GM12878 (cell line): ENCODE results near the gene ITGB8. TPM values are rescaled to one million over a fixed set of nuclear protein-coding genes. Genes with fewer than 3 reads are reported as not detected.
A peak's percentile ranks its signal among the peaks of the same experiment; 100 is the strongest.

ENCODE experiments used
- BACH1 ChIP-seq: fragments of 450-650 bp; IDR thresholded peaks from 2 replicates; pipeline ENCODE4 v1.6.1; 2017; ENCODE audit warnings: mild to moderate bottlenecking, borderline replicate concordance
- BHLHE40 ChIP-seq, 2 experiments: fragments of 450-650 bp in 1 of 2; IDR thresholded peaks; 2 replicates each; pipeline ENCODE4 v1.6.1; 2011 to 2017; ENCODE audit warnings: low read depth in 2 of 2, borderline replicate concordance in 1 of 2, improper control_type of control experiment in 1 of 2, low read length in 1 of 2, mild to moderate bottlenecking in 1 of 2
- BMI1 ChIP-seq: fragments of 450-650 bp; IDR thresholded peaks from 2 replicates; pipeline ENCODE4 v1.6.1; 2016; ENCODE audit warnings: mild to moderate bottlenecking, moderate library complexity, borderline replicate concordance
- CBFB ChIP-seq: IDR thresholded peaks from 2 replicates; pipeline ENCODE4 v1.6.1; 2016; ENCODE audit warnings: antibody characterized with exemption, low read depth
- CHD1 ChIP-seq: IDR thresholded peaks from 2 replicates; pipeline ENCODE4 v1.6.1; 2012; ENCODE audit warnings: low read depth, low read length, improper control_type of control experiment
- CHD2 ChIP-seq: IDR thresholded peaks from 2 replicates; pipeline ENCODE4 v1.6.1; 2011; ENCODE audit warnings: low read depth, low read length, improper control_type of control experiment, borderline replicate concordance
- CREB1 ChIP-seq: IDR thresholded peaks from 2 replicates; pipeline ENCODE4 v1.6.1; 2012; ENCODE audit warnings: low read depth, mild to moderate bottlenecking, inconsistent platforms
- EP300 ChIP-seq, 2 experiments: fragments of 150-350 bp in 1 of 2; IDR thresholded peaks; 2 replicates each; pipeline ENCODE4 v1.6.1; 2011 to 2012; ENCODE audit warnings: low read depth in 2 of 2, low read length in 2 of 2, borderline replicate concordance in 1 of 2, improper control_type of control experiment in 1 of 2, inconsistent platforms in 1 of 2; ENCODE audit not compliant: control insufficient read depth in 1 of 2
- FOXM1 ChIP-seq: IDR thresholded peaks from 2 replicates; pipeline ENCODE4 v1.6.1; 2012; ENCODE audit warnings: low read depth, mild to moderate bottlenecking, inconsistent platforms, low read length, moderate library complexity
- GATAD2B ChIP-seq: fragments of 450-650 bp; conservative IDR thresholded peaks from 2 replicates; pipeline ENCODE4 v1.6.1; 2017; ENCODE audit warnings: low read depth, mild to moderate bottlenecking, moderate library complexity
- IRF5 ChIP-seq: fragments of 450-650 bp; IDR thresholded peaks from 2 replicates; pipeline ENCODE4 v1.6.1; 2017; ENCODE audit warnings: borderline replicate concordance
- JUNB ChIP-seq: IDR thresholded peaks from 2 replicates; pipeline ENCODE4 v1.6.1; 2016; ENCODE audit warnings: antibody characterized with exemption, mild to moderate bottlenecking
- JUND ChIP-seq: IDR thresholded peaks from 2 replicates; pipeline ENCODE4 v1.6.1; 2012; ENCODE audit warnings: low read depth, mild to moderate bottlenecking, low read length, improper control_type of control experiment, moderate library complexity
- MTA2 ChIP-seq: fragments of 450-650 bp; IDR thresholded peaks from 2 replicates; pipeline ENCODE4 v1.6.1; 2016; ENCODE audit warnings: low read depth, mild to moderate bottlenecking, moderate library complexity
- NFIC ChIP-seq: IDR thresholded peaks from 2 replicates; pipeline ENCODE4 v1.6.1; 2012; ENCODE audit warnings: low read depth, mild to moderate bottlenecking, inconsistent platforms, low read length, moderate library complexity
- PML ChIP-seq: IDR thresholded peaks from 2 replicates; pipeline ENCODE4 v1.6.1; 2012; ENCODE audit warnings: low read length, inconsistent platforms
- POLR2A ChIP-seq: IDR thresholded peaks from 2 replicates; pipeline ENCODE4 v1.6.1; 2011; ENCODE audit warnings: low read depth, mild to moderate bottlenecking, low read length
- SKIL ChIP-seq: fragments of 450-650 bp; IDR thresholded peaks from 2 replicates; pipeline ENCODE4 v1.6.1; 2017; ENCODE audit warnings: mild to moderate bottlenecking, low read depth, inconsistent platforms; ENCODE audit not compliant: poor library complexity, severe bottlenecking
- SP1 ChIP-seq: IDR thresholded peaks from one replicate; pipeline ENCODE4 v1.6.1; 2011; ENCODE audit warnings: low read depth, low read length
- SUZ12 ChIP-seq: fragments of 200-600 bp; sonication (generic); IDR thresholded peaks from one replicate; pipeline ENCODE4 v1.6.1; 2018; ENCODE audit warnings: antibody characterized with exemption, mild to moderate bottlenecking; ENCODE audit not compliant: unreplicated experiment
- TARDBP ChIP-seq: IDR thresholded peaks from 2 replicates; pipeline ENCODE4 v1.6.1; 2016; ENCODE audit warnings: borderline replicate concordance
- ZBTB40 ChIP-seq: fragments of 450-650 bp; IDR thresholded peaks from 2 replicates; pipeline ENCODE4 v1.6.1; 2016; ENCODE audit warnings: mild to moderate bottlenecking, moderate library complexity, borderline replicate concordance
- ZNF217 ChIP-seq: fragments of 450-650 bp; IDR thresholded peaks from 2 replicates; pipeline ENCODE4 v1.6.1; 2017; ENCODE audit warnings: antibody characterized with exemption, mild to moderate bottlenecking
- polyA plus RNA-seq, 11 experiments: library from polyadenylated mRNA; depleted of rRNA in 4 of 11; unstranded in 6 of 11; stranded (reverse) in 5 of 11; fragments of >200 nt; fragmentation: Nextera tagmentation in 4 of 11; fragmentation: Illumina TruSeq in 1 of 11; extraction: Ambion mirVana in 4 of 11; extraction: Trizol in 1 of 11; gene quantifications; 1 replicate in 1 of 11; 2 replicates in 10 of 11; pipeline versions ENCODE4 v1.2.1 to v1.2.3, GENCODE V29; 2011 to 2016; ENCODE audit warnings: inconsistent platforms in 2 of 11, missing spikeins in 2 of 11, low read depth in 1 of 11
- total RNA-seq, 4 experiments: library from RNA; depleted of rRNA in 3 of 4; stranded (reverse); fragments of >200 nt in 3 of 4; fragmentation: Illumina TruSeq in 1 of 4; extraction: Trizol in 1 of 4; gene quantifications; 2 replicates each; pipeline versions ENCODE4 v1.2.1 to v1.2.3, GENCODE V29; 2013 to 2021

ITGB8 gene
- total and polyA plus RNA-seq, 10 of the 15 experiments (the other 5 are each of a cell fraction or from before 2014, with no cell fraction given): 0.37 to 26.2 (median 1.5) TPM

GRCh38 chr7:20329389-20330238 lies 1.1 kb upstream of the ITGB8 start (continued):
- no peak for TF ChIP-seq ZBTB40
- TF ChIP-seq CHD1: no peak
- no peak for TF ChIP-seq ZNF217
- peak; percentile 86 for TF ChIP-seq NFIC
- no peak for TF ChIP-seq JUND
- peak; percentile 12 for TF ChIP-seq SKIL
- TF ChIP-seq POLR2A: no peak
- no peak for TF ChIP-seq BACH1
- TF ChIP-seq PML: no peak; the same call in 1 of the 2 replicates
- TF ChIP-seq CHD2: 0 out of 2 replicates have a peak, but pooled peaks have one; percentile 39
- TF ChIP-seq TARDBP: no peak
- TF ChIP-seq CREB1: no peak
- peak; percentile 17; the same call in 1 of the 2 replicates for TF ChIP-seq BMI1
- TF ChIP-seq BHLHE40 (IDR thresholded peaks at IDR 0.05; ENCODE audit: borderline replicate concordance in 1 of 2, low read depth in 2 of 2, low read length in 1 of 2): peak; percentile 59 to 68; a peak in 3 of 4 replicates
- TF ChIP-seq JUNB: no peak
- TF ChIP-seq FOXM1: peak; percentile 73
- TF ChIP-seq MTA2: peak; percentile 92
- TF ChIP-seq CBFB: peak; percentile 45; the same call in 1 of the 2 replicates
- TF ChIP-seq IRF5: no peak
- TF ChIP-seq GATAD2B: peak; percentile 13; the same call in 1 of the 2 replicates
- peak; percentile 21 for TF ChIP-seq SP1
- peak; percentile 95 for TF ChIP-seq EP300 (IDR thresholded peaks at IDR 0.05; ENCODE audit: borderline replicate concordance in 1 of 2, control insufficient read depth in 1 of 2, low read depth in 2 of 2, low read length in 2 of 2)
- TF ChIP-seq SUZ12: no peak
